Breast epithelium (tissue), 4 donors: ENCODE data around the gene CHST15. TPM values are rescaled to one million over a fixed set of nuclear protein-coding genes. Genes with fewer than 3 reads are reported as not detected.

Experiments
- DNase-seq, 2 donors: peaks; one replicate each; pipeline ENCODE4 v3.0.0-alpha.2; 2019; ENCODE audit warnings: low spot score in 2 of 2
- H3K27ac ChIP-seq, 2 donors: fragments of 200-600 bp; sonication (generic) in 1 of 2; one replicate each; pipeline ENCODE4 v1.5.1; 2016 to 2019; ENCODE audit warnings: mild to moderate bottlenecking in 1 of 2
- H3K27me3 ChIP-seq, 2 donors: fragments of 200-600 bp; sonication (generic) in 1 of 2; one replicate each; pipeline versions ENCODE4 v1.5.1 to v1.6.0; 2017 to 2019; ENCODE audit warnings: control low read depth in 1 of 2, mild to moderate bottlenecking in 1 of 2
- H3K36me3 ChIP-seq: fragments of 200-600 bp; one replicate; pipeline ENCODE4 v1.5.1; 2019
- H3K4me1 ChIP-seq, 2 donors: fragments of 200-600 bp; sonication (generic); one replicate each; pipeline ENCODE4 v1.5.1; 2016 to 2019; ENCODE audit warnings: control low read depth in 1 of 2
- H3K4me3 ChIP-seq, 3 donors: fragments of 200-600 bp; sonication (generic); 1 replicate in 2 of 3; 2 replicates in 1 of 3; pipeline ENCODE4 v1.5.1; 2016 to 2019; ENCODE audit warnings: mild to moderate bottlenecking in 3 of 3, moderate library complexity in 2 of 3
- H3K9me3 ChIP-seq, 2 donors: fragments of 200-600 bp; sonication (generic) in 1 of 2; one replicate each; pipeline ENCODE4 v1.5.1; 2016 to 2019; ENCODE audit warnings: control low read depth in 1 of 2
- POLR2A ChIP-seq: fragments of 450-650 bp; IDR thresholded peaks from one replicate; pipeline ENCODE4 v1.6.1; 2016; ENCODE audit warnings: antibody characterized with exemption, mild to moderate bottlenecking, moderate library complexity
- POLR2AphosphoS5 ChIP-seq, 3 donors: sonication (generic); formaldehyde crosslinking; IDR thresholded peaks; one replicate each; pipeline ENCODE4 v1.6.1; 2017; ENCODE audit warnings: antibody characterized with exemption in 3 of 3
- intact Hi-C: fragments of 100-400 bp; cut with DNase I; formaldehyde crosslinking; loops from one replicate; pipeline ENCODE4 v1.15.1; 2023; ENCODE audit warnings: low total_unique reads
- total RNA-seq, 3 donors: library from RNA; depleted of rRNA; stranded (reverse); fragments of >200 nt; gene quantifications; one replicate each; pipeline ENCODE4 v1.1.0, GENCODE V29; 2016
- TF ChIP-seq, protein P1 (sequence below), 3 donors: fragments of 450-650 bp; IDR thresholded peaks; one replicate each; pipeline ENCODE4 v1.5.1; 2016 to 2017; ENCODE audit warnings: antibody characterized with exemption in 3 of 3, mild to moderate bottlenecking in 3 of 3, moderate library complexity in 3 of 3

CHST15 gene
- total RNA-seq, 3 donors from 2014 or later: 19.0 to 57.8 (median 56.4) TPM

DNA sequence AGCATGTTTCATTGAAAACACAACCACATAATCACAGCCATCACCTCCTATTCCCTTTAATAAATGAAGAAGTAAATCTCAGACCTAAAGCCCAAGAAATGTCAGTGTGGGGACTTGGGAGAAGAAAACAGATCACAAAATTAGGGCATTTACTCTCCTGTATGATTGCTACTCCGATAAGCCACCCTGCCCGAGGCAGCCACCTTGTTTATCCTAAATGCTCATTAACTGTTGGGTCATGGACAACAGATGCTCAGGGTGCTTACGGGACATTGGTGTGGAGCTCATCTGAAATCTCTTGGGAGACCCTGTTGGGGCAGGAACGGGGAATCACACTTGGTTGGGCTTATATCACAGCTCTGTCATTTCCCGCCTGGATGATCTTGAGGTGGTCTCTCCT, 17.5 kb upstream of the CHST15 start:
- intact Hi-C loops: no loop called here
- H3K27ac ChIP-seq: no peak overlapping the region

DNA sequence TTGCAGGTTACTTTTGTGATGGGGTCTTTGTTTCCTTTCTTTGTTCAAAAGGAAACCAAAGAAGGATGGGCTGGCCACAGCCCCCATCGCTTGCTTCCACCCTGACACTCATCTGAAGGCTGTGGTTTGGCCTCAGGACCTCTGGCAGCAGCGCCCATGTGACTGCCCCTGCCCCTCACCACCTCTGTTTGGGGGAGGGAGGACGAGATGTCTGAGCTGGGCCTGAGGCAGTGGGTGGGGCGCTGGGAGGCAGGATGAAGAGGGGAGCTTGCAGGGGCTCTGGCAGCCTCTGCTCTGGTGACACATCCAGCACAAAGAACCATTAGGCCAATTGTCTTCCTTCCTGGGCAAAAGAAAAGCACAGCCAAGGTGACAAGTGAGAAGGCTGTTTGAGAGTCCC, 15.9 kb upstream of the CHST15 start:
- no peaks in the 10 kb centered on the region for H3K36me3 ChIP-seq
- H3K27ac ChIP-seq: no peak overlapping the region
- TF ChIP-seq POLR2A (no peak), POLR2AphosphoS5 (IDR thresholded peaks at IDR 0.05) (no peak)
- TF ChIP-seq, protein P1, sequence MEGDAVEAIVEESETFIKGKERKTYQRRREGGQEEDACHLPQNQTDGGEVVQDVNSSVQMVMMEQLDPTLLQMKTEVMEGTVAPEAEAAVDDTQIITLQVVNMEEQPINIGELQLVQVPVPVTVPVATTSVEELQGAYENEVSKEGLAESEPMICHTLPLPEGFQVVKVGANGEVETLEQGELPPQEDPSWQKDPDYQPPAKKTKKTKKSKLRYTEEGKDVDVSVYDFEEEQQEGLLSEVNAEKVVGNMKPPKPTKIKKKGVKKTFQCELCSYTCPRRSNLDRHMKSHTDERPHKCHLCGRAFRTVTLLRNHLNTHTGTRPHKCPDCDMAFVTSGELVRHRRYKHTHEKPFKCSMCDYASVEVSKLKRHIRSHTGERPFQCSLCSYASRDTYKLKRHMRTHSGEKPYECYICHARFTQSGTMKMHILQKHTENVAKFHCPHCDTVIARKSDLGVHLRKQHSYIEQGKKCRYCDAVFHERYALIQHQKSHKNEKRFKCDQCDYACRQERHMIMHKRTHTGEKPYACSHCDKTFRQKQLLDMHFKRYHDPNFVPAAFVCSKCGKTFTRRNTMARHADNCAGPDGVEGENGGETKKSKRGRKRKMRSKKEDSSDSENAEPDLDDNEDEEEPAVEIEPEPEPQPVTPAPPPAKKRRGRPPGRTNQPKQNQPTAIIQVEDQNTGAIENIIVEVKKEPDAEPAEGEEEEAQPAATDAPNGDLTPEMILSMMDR (IDR thresholded peaks at IDR 0.05): no peak
- peaks cover 0 to 24% of the 10 kb centered on the region in 2 donors for H3K4me1 ChIP-seq
- intact Hi-C loops: no loop called here
- no peak overlapping the region for H3K4me3 ChIP-seq
- no peak for DNase-seq
- no peaks in the 10 kb centered on the region for H3K27me3 ChIP-seq
- no peaks in the 10 kb centered on the region for H3K9me3 ChIP-seq

More for the DNA sequence above, 17.5 kb upstream of the CHST15 start:
- DNase-seq: no peak
- TF ChIP-seq POLR2AphosphoS5 (IDR thresholded peaks at IDR 0.05) (no peak), POLR2A (no peak)
- TF ChIP-seq, protein P1 (IDR thresholded peaks at IDR 0.05): no peak
- H3K4me1 ChIP-seq: peaks cover 0 to 17% of the 10 kb centered on the region in 2 donors
- H3K27me3 ChIP-seq: no peaks in the 10 kb centered on the region
- no peak overlapping the region for H3K4me3 ChIP-seq
- no peaks in the 10 kb centered on the region for H3K36me3 ChIP-seq
- H3K9me3 ChIP-seq: no peaks in the 10 kb centered on the region

DNA sequence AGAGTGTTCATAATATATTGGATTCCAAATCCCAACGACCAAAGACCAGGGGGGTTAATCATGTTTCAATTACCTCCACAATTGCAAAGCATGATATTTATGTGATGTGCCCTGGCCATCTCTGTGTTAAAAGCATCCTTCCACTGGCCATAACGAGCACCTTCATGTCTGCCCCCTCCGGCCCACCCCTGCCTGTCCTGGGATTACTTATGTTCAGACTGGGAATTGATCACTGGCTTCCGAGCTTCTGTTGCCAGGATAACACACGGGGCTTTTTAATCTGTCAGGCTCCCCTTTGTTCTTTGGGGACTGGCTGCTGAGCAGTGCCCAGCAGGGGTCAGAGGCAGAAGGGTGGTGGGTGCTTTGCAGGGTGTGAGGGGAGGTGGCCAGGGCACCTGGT, 13.7 kb upstream of the CHST15 start:
- TF ChIP-seq POLR2AphosphoS5 (IDR thresholded peaks at IDR 0.05) (no peak), POLR2A (no peak)
- TF ChIP-seq, protein P1 (IDR thresholded peaks at IDR 0.05): no peak
- Histone ChIP-seq H3K9me3 (no peaks in the 10 kb centered on the region), H3K4me3 (no peak overlapping the region), H3K27ac (peak overlapping the region; percentile 85 to 91), H3K4me1 (peaks cover 0 to 24% of the 10 kb centered on the region in 2 donors), H3K36me3 (no peaks in the 10 kb centered on the region), H3K27me3 (no peaks in the 10 kb centered on the region)
- intact Hi-C loops: no loop called here
- DNase-seq: no peak

DNA sequence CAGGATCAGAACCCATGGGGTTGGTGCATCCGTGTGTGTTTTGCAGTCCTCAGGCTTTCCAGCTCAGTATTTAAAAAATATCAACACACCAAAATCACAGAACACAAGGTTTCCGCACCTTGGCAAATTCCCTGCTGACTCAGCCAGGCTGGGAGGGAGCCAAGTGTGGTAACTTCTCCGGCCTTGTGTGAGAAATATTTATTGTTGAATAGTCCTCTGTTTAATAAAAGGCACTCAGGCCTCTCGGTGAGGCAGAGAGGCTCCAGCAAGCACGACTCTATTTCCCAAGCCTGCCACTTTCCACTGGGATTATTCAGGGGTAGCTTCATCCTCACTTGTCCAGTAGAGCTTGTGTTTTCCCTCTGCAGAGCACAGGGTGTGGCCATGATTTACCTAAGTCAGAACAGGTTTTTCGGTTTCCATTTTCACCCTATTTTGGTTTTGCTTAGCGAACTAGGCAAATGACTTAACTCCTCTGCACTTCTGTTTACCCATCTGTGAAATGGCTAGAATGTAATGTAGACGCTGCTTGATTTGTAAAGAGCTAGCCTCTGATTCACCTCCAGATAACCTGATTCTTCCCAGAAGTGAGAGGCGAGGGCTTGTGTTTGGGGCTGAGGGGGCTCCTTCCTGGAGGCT, 13.0 kb upstream of the CHST15 start:
- Histone ChIP-seq H3K36me3 (no peaks in the 10 kb centered on the region), H3K27ac (peak overlapping the region; percentile 85 to 91), H3K4me3 (peak overlapping the region in 2 of 3 donors; percentile 13 to 47), H3K4me1 (peaks cover 0 to 24% of the 10 kb centered on the region in 2 donors), H3K9me3 (no peaks in the 10 kb centered on the region), H3K27me3 (no peaks in the 10 kb centered on the region)
- TF ChIP-seq, protein P1 (IDR thresholded peaks at IDR 0.05): no peak
- TF ChIP-seq POLR2AphosphoS5 (IDR thresholded peaks at IDR 0.05): peak in 2 of 3 donors; percentile 49 to 51
- DNase-seq: peak; percentile 84 to 87
- intact Hi-C loops: no loop called here

DNA sequence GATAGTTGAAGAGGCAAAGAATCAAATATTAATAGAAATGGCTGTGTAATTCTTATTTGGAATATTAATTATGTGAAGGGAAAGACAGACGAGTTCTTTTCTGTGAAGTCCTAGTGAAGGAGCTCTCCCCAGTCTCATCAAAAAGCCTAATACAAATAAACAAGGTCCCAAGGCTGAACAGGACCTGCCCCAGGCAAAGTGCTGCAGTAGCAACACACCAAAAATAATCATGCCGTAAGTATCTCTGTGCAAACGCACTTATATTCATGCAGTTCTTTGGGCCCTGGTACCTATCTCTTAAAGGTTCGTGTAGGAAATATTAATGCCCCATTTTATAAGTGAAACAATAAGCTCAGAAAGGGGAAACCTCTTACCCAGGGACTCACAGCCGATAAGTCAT, 12.2 kb upstream of the CHST15 start:
- no peaks in the 10 kb centered on the region for H3K9me3 ChIP-seq
- peak overlapping the region; percentile 85 to 91 for H3K27ac ChIP-seq
- H3K4me1 ChIP-seq: peaks cover 0 to 24% of the 10 kb centered on the region in 2 donors
- no peaks in the 10 kb centered on the region for H3K27me3 ChIP-seq
- TF ChIP-seq POLR2A (no peak), POLR2AphosphoS5 (IDR thresholded peaks at IDR 0.05) (no peak)
- TF ChIP-seq, protein P1 (IDR thresholded peaks at IDR 0.05): no peak
- DNase-seq: no peak
- no peaks in the 10 kb centered on the region for H3K36me3 ChIP-seq
- intact Hi-C loops: no loop called here
- H3K4me3 ChIP-seq: peak overlapping the region in 2 of 3 donors; percentile 13 to 47
